K562 (cell line): ENCODE measurements around the gene SMIM17. TPM values are rescaled to one million over a fixed set of nuclear protein-coding genes. Genes with fewer than 3 reads are reported as not detected.

Experiments
- CEBPG ChIP-seq, 3 experiments: fragments of 200-800 bp in 1 of 3; sonication (Bioruptor generic) in 1 of 3; sonication (generic) in 1 of 3; formaldehyde crosslinking in 1 of 3; IDR thresholded peaks in 2 of 3; conservative IDR thresholded peaks in 1 of 3; 2 replicates each; pipeline versions ENCODE4 v1.6.1 to v1.8.0; 2016 to 2022; ENCODE audit warnings: missing compliant biosample characterization in 2 of 3, missing genetic modification characterization in 2 of 3, mild to moderate bottlenecking in 1 of 3, missing genetic modification reagents in 1 of 3
- CEBPZ ChIP-seq: fragments of 150-350 bp; IDR thresholded peaks from 2 replicates; pipeline ENCODE4 v1.6.1; 2014; ENCODE audit warnings: low read depth, mild to moderate bottlenecking, low read length, borderline replicate concordance
- FOXP1 ChIP-seq: sonication (generic); formaldehyde crosslinking; IDR thresholded peaks from 2 replicates; pipeline ENCODE4 v1.8.0; 2022; ENCODE audit warnings: mild to moderate bottlenecking, missing genetic modification reagents
- HSF4 ChIP-seq: fragments of 250-450 bp; sonication (Bioruptor Pico); IDR thresholded peaks from 2 replicates; pipeline ENCODE4 v2.1.2; 2022; ENCODE audit warnings: mild to moderate bottlenecking, moderate library complexity, borderline replicate concordance
- LCOR ChIP-seq: sonication (generic); formaldehyde crosslinking; IDR thresholded peaks from 2 replicates; pipeline ENCODE4 v1.8.0; 2022; ENCODE audit warnings: mild to moderate bottlenecking, missing genetic modification reagents
- MECOM ChIP-seq: fragments of 250-450 bp; sonication (Bioruptor Pico); IDR thresholded peaks from 2 replicates; pipeline ENCODE4 v1.8.0; 2022; ENCODE audit warnings: inconsistent platforms
- MGA ChIP-seq: fragments of 450-650 bp; IDR thresholded peaks from 2 replicates; pipeline ENCODE4 v1.6.1; 2016; ENCODE audit warnings: mild to moderate bottlenecking, moderate library complexity
- PTRF ChIP-seq: fragments of 450-650 bp; IDR thresholded peaks from 2 replicates; pipeline ENCODE4 v1.6.1; 2016; ENCODE audit warnings: mild to moderate bottlenecking, missing genetic modification characterization, missing compliant biosample characterization
- RBBP5 ChIP-seq: fragments of 200-600 bp; sonication (generic); IDR thresholded peaks from 2 replicates; pipeline ENCODE4 v1.6.1; 2012; ENCODE audit warnings: borderline replicate concordance, mild to moderate bottlenecking, low read length, control low read depth, inconsistent platforms; ENCODE audit not compliant: insufficient read depth, poor library complexity, severe bottlenecking
- SRSF9 ChIP-seq: fragments of 200-400 bp; formaldehyde crosslinking; IDR thresholded peaks from 2 replicates; pipeline ENCODE4 v1.6.1; 2017; ENCODE audit warnings: low read depth, low read length, borderline replicate concordance
- polyA plus RNA-seq, 8 experiments: library from polyadenylated mRNA; depleted of rRNA in 4 of 8; stranded (reverse) in 5 of 8; unstranded in 3 of 8; fragments of >200 nt; fragmentation: Nextera tagmentation in 2 of 8; fragmentation: Illumina TruSeq in 1 of 8; extraction: Ambion mirVana in 2 of 8; extraction: Trizol in 1 of 8; gene quantifications; 2 replicates each; pipeline versions ENCODE4 v1.2.1 to v1.2.3, GENCODE V29; 2011 to 2014; ENCODE audit warnings: inconsistent platforms in 1 of 8, missing spikeins in 1 of 8
- total RNA-seq, 7 experiments: library from RNA; depleted of rRNA in 6 of 7; stranded (reverse); fragments of >200 nt in 6 of 7; fragmentation: Illumina TruSeq in 2 of 7; extraction: Trizol in 2 of 7; gene quantifications; 2 replicates each; pipeline versions ENCODE4 v1.2.1 to v1.2.3, GENCODE V29; 2011 to 2021; ENCODE audit warnings: low replicate concordance in 1 of 7

Gene SMIM17
- total and polyA plus RNA-seq, 9 of the 15 experiments (the other 6 are each of a cell fraction or from before 2014, with no cell fraction given): not detected

- TF ChIP-seq CEBPG (CRISPR knock-in tag; IDR thresholded peaks at IDR 0.05) (no peak), CEBPG (tag; conservative IDR thresholded peaks at IDR 0.05 in 1 of 2, IDR thresholded peaks at IDR 0.05 in 1 of 2) (no peak), PTRF (tag) (no peak), MGA (no peak), CEBPZ (no peak), FOXP1 (CRISPR knock-in tag) (peak; percentile 47; the same call in 1 of the 2 replicates), SRSF9 (no peak), MECOM (CRISPR knock-in tag) (0 out of 2 replicates have a peak, but pooled peaks have one; percentile 69), LCOR (CRISPR knock-in tag) (peak; percentile 80; the same call in 1 of the 2 replicates), HSF4 (no peak), RBBP5 (no peak)
Observed at GRCh38 chr19:56637976-56638555, 4.9 kb upstream of the SMIM17 start (continued).
